Bronchial epithelial cell (primary cell): ENCODE measurements around the gene AUNIP. TPM values are rescaled to one million over a fixed set of nuclear protein-coding genes. Genes with fewer than 3 reads are reported as not detected.

Experiments
- DNase-seq: peaks from one replicate; pipeline ENCODE4 v3.0.0-alpha.2; 2010; ENCODE audit warnings: low read depth
- FAIRE-seq: peaks from 2 replicates; lab custom pipeline; 2011; peaks lifted over from hg19 to GRCh38; lab: Jason Lieb, UNC
- H3K27me3 ChIP-seq: 2 replicates; pipeline ENCODE4 v1.5.1; 2011; ENCODE audit warnings: low read length; ENCODE audit not compliant: control insufficient read depth, insufficient read depth
- H3K36me3 ChIP-seq: 2 replicates; pipeline ENCODE4 v1.5.1; 2011; ENCODE audit warnings: low read length; ENCODE audit not compliant: control insufficient read depth, insufficient read depth
- H3K4me3 ChIP-seq: 2 replicates; pipeline ENCODE4 v1.5.1; 2011; ENCODE audit warnings: mild to moderate bottlenecking, low read depth, low read length, control low read depth
- total RNA-seq: library from RNA; depleted of rRNA; stranded (reverse); fragments of >200 nt; gene quantifications from 2 replicates; pipeline ENCODE4 v1.2.1, GENCODE V29; 2014
- TF ChIP-seq, protein P1 (sequence below): IDR thresholded peaks from 2 replicates; pipeline ENCODE4 v1.5.1; 2011; ENCODE audit warnings: mild to moderate bottlenecking, moderate library complexity, low read length, control low read depth, inconsistent platforms; ENCODE audit not compliant: insufficient read depth, severe bottlenecking

Gene AUNIP
- total RNA-seq, 1 donor from 2014 or later, result 2.4 TPM

DNA sequence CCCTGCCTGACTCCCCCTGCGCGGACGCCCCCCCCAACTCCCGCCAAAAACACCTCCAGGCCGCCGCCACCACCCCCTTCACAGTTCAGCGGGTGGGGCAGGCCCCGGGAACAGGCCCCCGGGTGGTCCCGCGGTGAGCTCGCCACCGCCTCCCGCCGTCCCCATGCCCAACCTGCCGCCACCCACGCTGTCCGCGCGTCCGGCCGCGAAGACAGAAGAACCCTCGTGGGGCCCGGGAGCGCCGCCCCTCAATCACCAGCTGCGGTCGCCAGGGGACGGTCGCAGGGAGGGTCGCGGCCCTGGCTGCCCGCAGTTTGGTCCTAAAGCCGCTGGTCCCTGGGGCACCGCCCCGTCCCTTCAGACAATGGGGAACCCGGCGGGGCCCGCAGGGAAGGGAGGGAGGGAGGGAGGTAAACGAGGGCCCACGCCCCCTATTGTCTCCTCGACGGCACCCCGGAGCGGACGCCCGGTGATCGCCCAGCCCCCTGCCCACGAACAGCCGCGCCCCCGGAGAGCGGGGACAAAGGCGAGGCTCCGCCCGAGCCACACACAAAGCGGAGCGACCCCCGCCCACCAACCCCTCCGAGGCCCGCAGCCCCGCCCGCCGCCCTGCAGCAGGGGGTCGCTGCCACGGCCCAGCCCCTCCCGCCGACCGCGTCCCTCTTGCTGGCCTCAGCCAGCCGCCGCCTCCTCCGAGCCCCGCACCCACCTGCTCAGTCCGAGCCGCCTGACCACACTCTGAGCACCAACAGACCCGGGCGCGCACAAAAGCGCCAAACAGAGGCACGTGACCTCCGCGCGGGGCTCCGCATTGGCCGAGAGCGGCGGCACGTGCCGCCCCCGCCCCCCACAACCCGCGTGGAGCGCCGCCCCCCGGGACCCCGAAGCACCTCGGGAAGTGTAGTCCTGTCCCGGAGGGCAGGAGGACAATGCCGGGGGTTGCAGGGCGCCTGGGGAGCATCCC lies 46.7 kb upstream of the AUNIP start, which contains the start of gene STMN1:
STMN1 (minus strand) TSS at position 740 of the 964 bp plus-strand sequence. CDS start 1,743 bp downstream, outside the sequence.
- H3K4me3 ChIP-seq, result peak within 1 kb of the TSS; percentile 63
- no peaks in the 10 kb centered on the region for H3K36me3 ChIP-seq
- TF ChIP-seq, protein P1, sequence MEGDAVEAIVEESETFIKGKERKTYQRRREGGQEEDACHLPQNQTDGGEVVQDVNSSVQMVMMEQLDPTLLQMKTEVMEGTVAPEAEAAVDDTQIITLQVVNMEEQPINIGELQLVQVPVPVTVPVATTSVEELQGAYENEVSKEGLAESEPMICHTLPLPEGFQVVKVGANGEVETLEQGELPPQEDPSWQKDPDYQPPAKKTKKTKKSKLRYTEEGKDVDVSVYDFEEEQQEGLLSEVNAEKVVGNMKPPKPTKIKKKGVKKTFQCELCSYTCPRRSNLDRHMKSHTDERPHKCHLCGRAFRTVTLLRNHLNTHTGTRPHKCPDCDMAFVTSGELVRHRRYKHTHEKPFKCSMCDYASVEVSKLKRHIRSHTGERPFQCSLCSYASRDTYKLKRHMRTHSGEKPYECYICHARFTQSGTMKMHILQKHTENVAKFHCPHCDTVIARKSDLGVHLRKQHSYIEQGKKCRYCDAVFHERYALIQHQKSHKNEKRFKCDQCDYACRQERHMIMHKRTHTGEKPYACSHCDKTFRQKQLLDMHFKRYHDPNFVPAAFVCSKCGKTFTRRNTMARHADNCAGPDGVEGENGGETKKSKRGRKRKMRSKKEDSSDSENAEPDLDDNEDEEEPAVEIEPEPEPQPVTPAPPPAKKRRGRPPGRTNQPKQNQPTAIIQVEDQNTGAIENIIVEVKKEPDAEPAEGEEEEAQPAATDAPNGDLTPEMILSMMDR, result no peak
- H3K27me3 ChIP-seq, result no peaks in the 10 kb centered on the region
- FAIRE-seq (no peak), DNase-seq (peak; percentile 41)

DNA sequence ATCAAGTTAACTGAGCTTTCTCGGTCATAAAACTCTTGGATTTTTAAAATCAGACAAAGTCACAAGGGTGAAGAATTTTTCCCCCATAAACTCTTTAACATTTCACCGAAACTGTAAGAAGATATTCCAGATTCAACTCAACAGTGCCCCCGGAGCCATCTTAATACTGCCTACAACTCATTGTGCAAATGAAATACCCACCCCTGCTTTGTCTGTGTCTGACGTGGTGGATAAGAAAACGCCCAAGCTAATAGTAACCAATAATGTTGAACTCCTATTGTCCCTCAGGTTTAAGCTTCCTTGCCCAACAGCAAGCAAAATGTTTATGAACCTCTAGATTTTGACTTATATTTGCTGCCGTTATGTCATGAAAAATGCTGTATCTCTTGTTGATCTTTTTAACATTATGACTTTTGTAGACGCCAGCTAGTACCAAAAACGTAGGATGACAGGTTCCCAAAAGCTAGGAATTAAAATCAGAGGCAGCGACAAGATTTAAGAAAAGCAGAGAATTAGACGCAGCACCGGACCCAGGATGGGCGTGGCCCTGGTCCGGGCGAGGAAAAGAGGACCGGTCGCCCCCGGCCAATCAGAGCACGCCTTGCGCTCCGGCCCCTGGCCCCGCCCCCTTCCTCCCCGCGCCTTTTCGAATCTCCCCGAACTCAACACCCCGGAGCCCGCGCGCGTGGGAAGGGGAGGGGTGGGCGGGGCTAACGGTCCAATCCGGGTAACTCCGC lies 45.9 kb upstream of the AUNIP start:
- DNase-seq (peak; percentile 79), FAIRE-seq (no peak)
- Histone ChIP-seq H3K36me3 (no peaks in the 10 kb centered on the region), H3K27me3 (no peaks in the 10 kb centered on the region), H3K4me3 (peak overlapping the region; percentile 63)
- TF ChIP-seq, protein P1, result no peak

DNA sequence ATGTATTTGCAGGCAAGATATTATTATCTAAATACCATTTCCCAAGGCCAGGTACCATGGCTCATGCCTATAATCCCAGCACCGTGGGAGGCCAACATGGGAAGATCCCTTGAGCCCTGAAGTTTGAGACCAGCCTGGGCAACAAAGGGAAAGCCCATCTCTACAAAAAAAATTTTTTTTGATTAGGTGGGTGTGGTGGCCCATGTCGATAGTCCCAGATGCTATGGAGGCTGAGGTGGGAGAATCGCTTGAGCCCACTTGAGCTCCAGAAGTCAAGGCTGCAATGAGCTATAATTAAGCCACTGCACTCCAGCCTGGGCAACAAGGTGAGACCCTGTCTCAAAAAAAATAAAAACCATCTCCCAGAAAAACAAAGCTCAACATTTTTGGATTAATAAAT lies 44.7 kb upstream of the AUNIP start:
- no peaks in the 10 kb centered on the region for H3K27me3 ChIP-seq
- TF ChIP-seq, protein P1, result no peak
- FAIRE-seq (no peak), DNase-seq (no peak)
- no peaks in the 10 kb centered on the region for H3K36me3 ChIP-seq
- H3K4me3 ChIP-seq, result no peak overlapping the region

DNA sequence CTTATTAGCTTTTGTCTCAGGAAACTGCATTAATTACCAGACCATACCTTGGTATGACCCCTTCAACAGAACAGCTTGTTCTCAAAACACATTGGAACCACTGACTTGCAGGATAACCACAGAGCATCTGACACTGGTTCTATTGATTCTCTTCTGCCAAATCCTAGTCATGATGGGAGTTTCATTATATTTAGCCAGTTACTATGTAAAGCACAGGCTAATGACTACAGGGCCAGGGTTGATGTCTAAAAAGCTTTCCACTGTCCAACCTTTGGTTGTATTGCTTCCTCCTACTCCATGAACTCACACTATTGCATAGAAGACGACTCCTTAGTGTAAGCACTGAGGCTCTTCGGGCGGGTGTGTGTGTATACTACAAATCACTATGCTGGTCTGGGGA lies 43.2 kb upstream of the AUNIP start:
- DNase-seq, result no peak
- no peaks in the 10 kb centered on the region for H3K36me3 ChIP-seq
- no peaks in the 10 kb centered on the region for H3K27me3 ChIP-seq
- no peak overlapping the region for H3K4me3 ChIP-seq
- no peak for FAIRE-seq
- TF ChIP-seq, protein P1, result no peak

DNA sequence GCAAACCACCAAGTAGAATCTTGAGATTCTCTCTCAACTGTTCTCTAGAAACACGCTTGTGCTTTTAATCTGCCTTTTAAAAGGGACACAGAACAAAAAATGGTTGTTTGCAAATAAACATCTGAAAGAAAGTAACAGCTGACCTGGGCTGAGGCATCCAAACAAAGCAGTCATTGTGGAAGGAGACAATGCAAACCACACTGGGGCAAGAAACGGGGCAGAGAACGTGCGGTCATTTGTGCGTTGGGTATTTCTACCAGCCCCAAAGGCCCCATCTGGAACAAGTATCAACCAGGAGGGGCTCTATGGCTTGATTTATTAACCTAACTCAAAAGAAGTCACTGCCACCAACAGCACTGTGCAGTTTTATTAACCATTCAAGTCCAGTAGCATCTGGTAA lies 41.0 kb upstream of the AUNIP start:
- no peak overlapping the region for H3K4me3 ChIP-seq
- TF ChIP-seq, protein P1, result no peak
- FAIRE-seq, result no peak
- no peak for DNase-seq
- no peaks in the 10 kb centered on the region for H3K27me3 ChIP-seq
- H3K36me3 ChIP-seq, result no peaks in the 10 kb centered on the region
